AG09309 (cell line): Measurements from ENCODE around the gene FREY1.
"Not testable (repeated sequence)": the region's sequence is repeated elsewhere in the genome, so short reads cannot be mapped to it uniquely, and the experiment has no call there.

Experiments
- DNase-seq: peaks from one replicate; pipeline ENCODE4 v3.0.0-alpha.2; 2010; ENCODE audit warnings: low read depth
- H3K4me3 ChIP-seq: 2 replicates; pipeline ENCODE4 v1.5.1; 2011; ENCODE audit warnings: mild to moderate bottlenecking, low read depth, low read length, moderate library complexity; ENCODE audit not compliant: control insufficient read depth
- TF ChIP-seq, protein P1 (sequence below): IDR thresholded peaks from 2 replicates; pipeline ENCODE4 v1.5.1; 2011; ENCODE audit warnings: mild to moderate bottlenecking, low read depth, low read length, inconsistent platforms; ENCODE audit not compliant: insufficient read depth, control insufficient read depth; ENCODE audit errors: missing control alignments

Gene FREY1

GRCh38 chr11:45907911-45908370 lies 870 bp upstream of the FREY1 start:
- H3K4me3 ChIP-seq, result no peak overlapping the region

DNA sequence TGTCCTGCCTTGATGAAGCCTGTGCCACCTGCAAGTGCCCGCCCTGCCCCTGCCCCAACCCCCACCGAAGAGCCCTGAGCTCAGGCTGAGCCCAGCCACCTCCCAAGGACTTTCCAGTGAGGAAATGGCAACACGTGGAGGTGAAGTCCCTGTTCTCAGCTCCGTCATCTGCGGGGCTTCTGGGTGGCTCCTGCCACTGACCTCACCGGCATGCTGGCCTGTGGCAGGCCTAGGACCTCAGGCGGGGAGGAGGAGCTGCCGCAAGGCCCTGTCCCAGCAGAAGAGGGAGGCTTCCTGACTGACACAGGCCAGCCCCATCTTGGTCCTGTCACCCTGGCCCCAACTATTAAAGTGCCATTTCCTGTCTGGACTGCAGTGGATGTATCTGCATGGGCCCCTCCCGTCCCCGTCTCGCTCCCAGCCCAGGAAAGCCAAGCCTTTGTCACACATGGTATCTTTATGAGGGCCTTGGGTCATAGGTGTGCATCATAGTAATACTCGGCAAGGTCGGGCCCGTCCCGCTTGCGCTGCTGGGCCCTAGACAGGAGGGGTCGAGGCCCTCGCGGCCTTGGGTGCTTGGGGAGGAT lies 882 bp downstream of the FREY1 start:
- no peak for DNase-seq
- TF ChIP-seq, protein P1, sequence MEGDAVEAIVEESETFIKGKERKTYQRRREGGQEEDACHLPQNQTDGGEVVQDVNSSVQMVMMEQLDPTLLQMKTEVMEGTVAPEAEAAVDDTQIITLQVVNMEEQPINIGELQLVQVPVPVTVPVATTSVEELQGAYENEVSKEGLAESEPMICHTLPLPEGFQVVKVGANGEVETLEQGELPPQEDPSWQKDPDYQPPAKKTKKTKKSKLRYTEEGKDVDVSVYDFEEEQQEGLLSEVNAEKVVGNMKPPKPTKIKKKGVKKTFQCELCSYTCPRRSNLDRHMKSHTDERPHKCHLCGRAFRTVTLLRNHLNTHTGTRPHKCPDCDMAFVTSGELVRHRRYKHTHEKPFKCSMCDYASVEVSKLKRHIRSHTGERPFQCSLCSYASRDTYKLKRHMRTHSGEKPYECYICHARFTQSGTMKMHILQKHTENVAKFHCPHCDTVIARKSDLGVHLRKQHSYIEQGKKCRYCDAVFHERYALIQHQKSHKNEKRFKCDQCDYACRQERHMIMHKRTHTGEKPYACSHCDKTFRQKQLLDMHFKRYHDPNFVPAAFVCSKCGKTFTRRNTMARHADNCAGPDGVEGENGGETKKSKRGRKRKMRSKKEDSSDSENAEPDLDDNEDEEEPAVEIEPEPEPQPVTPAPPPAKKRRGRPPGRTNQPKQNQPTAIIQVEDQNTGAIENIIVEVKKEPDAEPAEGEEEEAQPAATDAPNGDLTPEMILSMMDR, result no peak
- H3K4me3 ChIP-seq, result no peak overlapping the region

More at GRCh38 chr11:45907911-45908370, 870 bp upstream of the FREY1 start:
- DNase-seq, result no peak
- TF ChIP-seq, protein P1, result no peak

GRCh38 chr11:45905576-45905975 lies 1.5 kb downstream of the FREY1 start:
- DNase-seq, H3K4me3 ChIP-seq: not testable (repeated sequence)

GRCh38 chr11:45905095-45905494 lies 2.0 kb downstream of the FREY1 start:
- DNase-seq, result no peak
- TF ChIP-seq, protein P1, result no peak

DNA sequence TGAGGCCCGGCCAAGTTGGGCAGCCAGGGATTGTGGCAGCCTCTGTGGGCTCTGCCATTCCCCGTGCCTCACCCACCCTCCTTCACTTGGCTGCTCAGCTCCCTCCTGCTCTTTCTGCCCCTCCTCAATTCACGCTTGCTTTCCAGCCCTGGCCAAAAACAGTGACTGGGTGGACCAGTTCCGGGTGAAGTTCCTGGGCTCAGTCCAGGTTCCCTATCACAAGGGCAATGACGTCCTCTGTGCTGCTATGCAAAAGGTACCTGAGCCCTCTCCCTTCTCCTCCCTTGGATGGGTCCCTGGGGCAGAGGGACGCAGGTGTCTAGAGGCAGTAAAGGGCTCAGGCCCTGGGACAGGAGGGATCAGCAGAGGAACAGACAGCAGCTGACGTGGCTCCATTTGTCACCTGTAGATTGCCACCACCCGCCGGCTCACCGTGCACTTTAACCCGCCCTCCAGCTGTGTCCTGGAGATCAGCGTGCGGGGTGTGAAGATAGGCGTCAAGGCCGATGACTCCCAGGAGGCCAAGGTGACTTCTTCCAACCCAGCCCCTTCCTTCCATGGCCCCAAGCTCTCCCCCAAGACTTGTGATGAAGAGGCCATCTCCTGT lies 2.7 kb downstream of the FREY1 start:
- TF ChIP-seq, protein P1, result no peak
- no peak for DNase-seq
- H3K4me3 ChIP-seq, result no peak overlapping the region

More at GRCh38 chr11:45905095-45905494, 2.0 kb downstream of the FREY1 start:
- H3K4me3 ChIP-seq, result no peak overlapping the region

- DNase-seq, result no peak
- TF ChIP-seq, protein P1, result no peak
Observed at GRCh38 chr11:45902452-45903380, 4.4 kb downstream of the FREY1 start.

More at GRCh38 chr11:45902452-45903380, 4.4 kb downstream of the FREY1 start:
- no peak overlapping the region for H3K4me3 ChIP-seq
